Measurements from ENCODE around the gene SYT3. TPM values are rescaled to one million over a fixed set of nuclear protein-coding genes. Genes with fewer than 3 reads are reported as not detected.
"Not testable (repeated sequence)": the region's sequence is repeated elsewhere in the genome, so short reads cannot be mapped to it uniquely, and the experiment has no call there.

The SYT3 gene
- total RNA-seq, 1 donor from 2014 or later = not detected

GRCh38 chr19:50624949-50625600, 14.6 kb downstream of the SYT3 start:
- intact Hi-C loops (cut with micrococcal nuclease) = no loop called here
- Mint-ChIP-seq H3K4me3 (ENCODE audit: low read depth) (no peak overlapping the region), H3K9me3 (no peaks in the 10 kb centered on the region), H3K27me3 (ENCODE audit: low read depth) (no peaks in the 10 kb centered on the region), H3K36me3 (ENCODE audit: low read depth) (no peaks in the 10 kb centered on the region), H3K27ac (no peak overlapping the region), H3K4me1 (ENCODE audit: low read depth) (no peaks in the 10 kb centered on the region)
- DNase-seq (ENCODE audit: low spot score) = no peak

GRCh38 chr19:50620394-50620906, 19.2 kb downstream of the SYT3 start:
- H3K27ac Mint-ChIP-seq; H3K36me3 Mint-ChIP-seq (ENCODE audit: low read depth); H3K4me3 Mint-ChIP-seq (ENCODE audit: low read depth); H3K27me3 Mint-ChIP-seq (ENCODE audit: low read depth); DNase-seq (ENCODE audit: low spot score); H3K4me1 Mint-ChIP-seq (ENCODE audit: low read depth); H3K9me3 Mint-ChIP-seq; intact Hi-C loops (cut with micrococcal nuclease): not testable (repeated sequence)

GRCh38 chr19:50619184-50619583, 20.5 kb downstream of the SYT3 start:
- H3K4me3 Mint-ChIP-seq (ENCODE audit: low read depth); DNase-seq (ENCODE audit: low spot score); H3K9me3 Mint-ChIP-seq; H3K36me3 Mint-ChIP-seq (ENCODE audit: low read depth); H3K27me3 Mint-ChIP-seq (ENCODE audit: low read depth); intact Hi-C loops (cut with micrococcal nuclease); H3K4me1 Mint-ChIP-seq (ENCODE audit: low read depth); H3K27ac Mint-ChIP-seq: not testable (repeated sequence)

GRCh38 chr19:50618379-50618778, 21.3 kb downstream of the SYT3 start:
- H3K9me3 Mint-ChIP-seq; DNase-seq (ENCODE audit: low spot score); intact Hi-C loops (cut with micrococcal nuclease); H3K4me3 Mint-ChIP-seq (ENCODE audit: low read depth); H3K4me1 Mint-ChIP-seq (ENCODE audit: low read depth); H3K27me3 Mint-ChIP-seq (ENCODE audit: low read depth); H3K36me3 Mint-ChIP-seq (ENCODE audit: low read depth); H3K27ac Mint-ChIP-seq: not testable (repeated sequence)

- DNase-seq (ENCODE audit: low spot score); H3K4me3 Mint-ChIP-seq (ENCODE audit: low read depth); H3K9me3 Mint-ChIP-seq; H3K27me3 Mint-ChIP-seq (ENCODE audit: low read depth); intact Hi-C loops (cut with micrococcal nuclease); H3K27ac Mint-ChIP-seq; H3K36me3 Mint-ChIP-seq (ENCODE audit: low read depth); H3K4me1 Mint-ChIP-seq (ENCODE audit: low read depth): not testable (repeated sequence)
Observed at GRCh38 chr19:50612504-50613404, 26.9 kb downstream of the SYT3 start.

- peaks cover 12% of the 10 kb centered on the region for H3K9me3 Mint-ChIP-seq
- intact Hi-C loops (cut with micrococcal nuclease) = no loop called here
- peaks cover 5% of the 10 kb centered on the region for H3K27me3 Mint-ChIP-seq (ENCODE audit: low read depth)
- H3K36me3 Mint-ChIP-seq (ENCODE audit: low read depth) = no peaks in the 10 kb centered on the region
- peak; percentile 77 for DNase-seq (ENCODE audit: low spot score)
- H3K4me3 Mint-ChIP-seq (ENCODE audit: low read depth) = no peak overlapping the region
- H3K27ac Mint-ChIP-seq = no peak overlapping the region
- peaks cover 9% of the 10 kb centered on the region for H3K4me1 Mint-ChIP-seq (ENCODE audit: low read depth)
Observed at GRCh38 chr19:50607874-50608785, 31.6 kb downstream of the SYT3 start.

GRCh38 chr19:50607388-50607787, 32.3 kb downstream of the SYT3 start:
- H3K27me3 Mint-ChIP-seq (ENCODE audit: low read depth) = peaks cover 9% of the 10 kb centered on the region
- H3K36me3 Mint-ChIP-seq (ENCODE audit: low read depth) = no peaks in the 10 kb centered on the region
- intact Hi-C loops (cut with micrococcal nuclease) = no loop called here
- peaks cover 9% of the 10 kb centered on the region for H3K4me1 Mint-ChIP-seq (ENCODE audit: low read depth)
- no peak overlapping the region for H3K4me3 Mint-ChIP-seq (ENCODE audit: low read depth)
- H3K27ac Mint-ChIP-seq = no peak overlapping the region
- H3K9me3 Mint-ChIP-seq = peaks cover 12% of the 10 kb centered on the region
- DNase-seq (ENCODE audit: low spot score) = no peak

- H3K9me3 Mint-ChIP-seq = peaks cover 12% of the 10 kb centered on the region
Observed at GRCh38 chr19:50606059-50606836, 33.4 kb downstream of the SYT3 start.

GRCh38 chr19:50604264-50605073, 35.2 kb downstream of the SYT3 start:
- H3K27me3 Mint-ChIP-seq (ENCODE audit: low read depth) = peaks cover 10% of the 10 kb centered on the region
- H3K27ac Mint-ChIP-seq; intact Hi-C loops (cut with micrococcal nuclease); H3K36me3 Mint-ChIP-seq (ENCODE audit: low read depth); DNase-seq (ENCODE audit: low spot score); H3K4me3 Mint-ChIP-seq (ENCODE audit: low read depth): not testable (repeated sequence)
- H3K9me3 Mint-ChIP-seq = peaks cover 12% of the 10 kb centered on the region
- peaks cover 11% of the 10 kb centered on the region for H3K4me1 Mint-ChIP-seq (ENCODE audit: low read depth)

More at GRCh38 chr19:50606059-50606836, 33.4 kb downstream of the SYT3 start:
- H3K36me3 Mint-ChIP-seq (ENCODE audit: low read depth); H3K27ac Mint-ChIP-seq; H3K27me3 Mint-ChIP-seq (ENCODE audit: low read depth); intact Hi-C loops (cut with micrococcal nuclease); DNase-seq (ENCODE audit: low spot score): not testable (repeated sequence)
- Mint-ChIP-seq H3K4me1 (ENCODE audit: low read depth) (peaks cover 11% of the 10 kb centered on the region), H3K4me3 (ENCODE audit: low read depth) (peak overlapping the region; percentile 20)

GRCh38 chr19:50602935-50603334, 36.7 kb downstream of the SYT3 start:
- intact Hi-C loops (cut with micrococcal nuclease) = no loop called here
- H3K27me3 Mint-ChIP-seq (ENCODE audit: low read depth) = peaks cover 10% of the 10 kb centered on the region
- no peak for DNase-seq (ENCODE audit: low spot score)
- H3K27ac Mint-ChIP-seq = no peak overlapping the region
- peaks cover 6% of the 10 kb centered on the region for H3K4me1 Mint-ChIP-seq (ENCODE audit: low read depth)
- H3K36me3 Mint-ChIP-seq (ENCODE audit: low read depth) = no peaks in the 10 kb centered on the region
- no peak overlapping the region for H3K4me3 Mint-ChIP-seq (ENCODE audit: low read depth)
- peaks cover 8% of the 10 kb centered on the region for H3K9me3 Mint-ChIP-seq

- H3K36me3 Mint-ChIP-seq (ENCODE audit: low read depth) = no peaks in the 10 kb centered on the region
- H3K9me3 Mint-ChIP-seq = peaks cover 5% of the 10 kb centered on the region
- H3K27ac Mint-ChIP-seq = no peak overlapping the region
- H3K27me3 Mint-ChIP-seq (ENCODE audit: low read depth) = peaks cover 10% of the 10 kb centered on the region
- intact Hi-C loops (cut with micrococcal nuclease) = no loop called here
- no peak for DNase-seq (ENCODE audit: low spot score)
- H3K4me3 Mint-ChIP-seq (ENCODE audit: low read depth) = no peak overlapping the region
- H3K4me1 Mint-ChIP-seq (ENCODE audit: low read depth) = peaks cover 4% of the 10 kb centered on the region
Observed at GRCh38 chr19:50602496-50602895, 37.2 kb downstream of the SYT3 start.

All from activated T-helper 2 cell treated with anti-CD3 and anti-CD28 coated beads, Interferon-gamma antibody, Interleukin-2, Interleukin-4, amounts not matched to agents 10 μg/mL and 5 μg/mL and 100 μg/mL, durations not matched to agents 14 hours and 24 hours and 36 hours (primary cell).